Epithelial cell of proximal tubule (primary cell): ENCODE data around the gene PTPRN2. TPM values are rescaled to one million over a fixed set of nuclear protein-coding genes. Genes with fewer than 3 reads are reported as not detected.

Experiments
- DNase-seq: peaks from one replicate; pipeline ENCODE4 v3.0.0-alpha.2; 2011; ENCODE audit warnings: low read depth
- H3K4me3 ChIP-seq: 2 replicates; pipeline ENCODE4 v1.5.1; 2011; ENCODE audit warnings: low read depth, mild to moderate bottlenecking, low read length
- total RNA-seq: library from RNA; depleted of rRNA; stranded (reverse); fragments of >200 nt; gene quantifications from 2 replicates; pipeline ENCODE4 v1.2.3, GENCODE V29; 2015
- TF ChIP-seq, protein P1 (sequence below): conservative IDR thresholded peaks from 2 replicates; pipeline ENCODE4 v1.5.1; 2012; ENCODE audit warnings: low read depth, mild to moderate bottlenecking, low read length

Gene PTPRN2
- total RNA-seq, 1 donor from 2014 or later: 2.8 TPM

DNA sequence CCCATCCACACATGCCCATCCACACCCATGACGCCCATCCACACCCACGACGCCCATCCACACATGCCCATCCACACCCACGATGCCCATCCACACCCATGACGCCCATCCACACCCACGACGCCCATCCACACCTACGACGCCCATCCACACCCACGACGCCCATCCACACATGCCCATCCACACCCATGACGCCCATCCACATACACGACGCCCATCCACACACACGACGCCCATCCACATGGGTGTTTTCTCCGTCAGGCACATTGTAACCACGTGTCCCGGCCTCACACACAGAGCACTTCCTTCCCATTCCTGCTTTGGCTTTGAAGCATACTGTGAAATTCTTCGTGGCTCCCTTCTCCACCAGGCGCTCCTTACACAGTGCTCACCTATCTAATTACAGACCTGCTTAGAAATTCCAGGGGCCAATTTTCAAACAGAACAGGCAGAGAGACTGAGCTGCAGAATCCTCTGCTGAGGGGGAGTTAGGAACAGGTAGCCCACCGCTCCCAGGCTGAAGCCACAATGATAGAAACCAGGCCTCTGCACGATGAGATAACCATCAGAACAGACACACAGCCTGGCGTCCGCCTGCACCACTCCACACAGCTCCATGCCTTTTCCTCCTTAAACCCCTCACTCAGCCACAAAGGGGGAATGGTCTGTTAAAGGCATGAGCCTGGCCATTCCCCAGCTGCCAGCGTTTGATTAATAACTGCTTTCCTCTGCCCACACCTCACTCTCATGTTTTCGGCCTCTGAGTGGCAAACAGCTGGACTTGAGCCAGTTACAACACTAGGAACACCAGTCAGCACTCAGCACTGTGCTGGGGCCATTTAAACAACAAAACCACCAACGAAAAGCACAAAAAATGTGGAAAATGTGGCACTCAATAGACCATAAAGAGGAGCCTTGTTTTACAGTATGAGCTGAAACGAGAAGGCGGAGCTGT lies 501.6 kb downstream of the PTPRN2 start:
- TF ChIP-seq, protein P1, sequence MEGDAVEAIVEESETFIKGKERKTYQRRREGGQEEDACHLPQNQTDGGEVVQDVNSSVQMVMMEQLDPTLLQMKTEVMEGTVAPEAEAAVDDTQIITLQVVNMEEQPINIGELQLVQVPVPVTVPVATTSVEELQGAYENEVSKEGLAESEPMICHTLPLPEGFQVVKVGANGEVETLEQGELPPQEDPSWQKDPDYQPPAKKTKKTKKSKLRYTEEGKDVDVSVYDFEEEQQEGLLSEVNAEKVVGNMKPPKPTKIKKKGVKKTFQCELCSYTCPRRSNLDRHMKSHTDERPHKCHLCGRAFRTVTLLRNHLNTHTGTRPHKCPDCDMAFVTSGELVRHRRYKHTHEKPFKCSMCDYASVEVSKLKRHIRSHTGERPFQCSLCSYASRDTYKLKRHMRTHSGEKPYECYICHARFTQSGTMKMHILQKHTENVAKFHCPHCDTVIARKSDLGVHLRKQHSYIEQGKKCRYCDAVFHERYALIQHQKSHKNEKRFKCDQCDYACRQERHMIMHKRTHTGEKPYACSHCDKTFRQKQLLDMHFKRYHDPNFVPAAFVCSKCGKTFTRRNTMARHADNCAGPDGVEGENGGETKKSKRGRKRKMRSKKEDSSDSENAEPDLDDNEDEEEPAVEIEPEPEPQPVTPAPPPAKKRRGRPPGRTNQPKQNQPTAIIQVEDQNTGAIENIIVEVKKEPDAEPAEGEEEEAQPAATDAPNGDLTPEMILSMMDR: no peak
- no peak for DNase-seq
- no peak overlapping the region for H3K4me3 ChIP-seq

DNA sequence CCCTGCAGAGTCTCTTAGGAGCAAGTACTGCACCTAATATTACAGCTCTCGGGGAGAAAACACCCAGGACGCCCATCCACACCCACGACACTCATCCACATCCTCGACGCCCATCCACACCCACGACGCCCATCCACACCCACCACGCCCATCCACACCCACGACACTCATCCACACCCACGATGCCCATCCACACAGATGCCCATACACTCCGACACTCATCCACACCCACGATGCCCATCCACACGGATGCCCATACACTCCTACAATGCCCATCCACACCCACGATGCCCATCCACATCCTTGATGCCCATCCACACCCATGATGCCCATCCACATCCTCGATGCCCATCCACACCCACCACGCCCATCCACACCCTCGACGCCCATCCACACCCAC lies 503.1 kb downstream of the PTPRN2 start:
- DNase-seq: no peak
- H3K4me3 ChIP-seq: no peak overlapping the region
- TF ChIP-seq, protein P1: no peak

DNA sequence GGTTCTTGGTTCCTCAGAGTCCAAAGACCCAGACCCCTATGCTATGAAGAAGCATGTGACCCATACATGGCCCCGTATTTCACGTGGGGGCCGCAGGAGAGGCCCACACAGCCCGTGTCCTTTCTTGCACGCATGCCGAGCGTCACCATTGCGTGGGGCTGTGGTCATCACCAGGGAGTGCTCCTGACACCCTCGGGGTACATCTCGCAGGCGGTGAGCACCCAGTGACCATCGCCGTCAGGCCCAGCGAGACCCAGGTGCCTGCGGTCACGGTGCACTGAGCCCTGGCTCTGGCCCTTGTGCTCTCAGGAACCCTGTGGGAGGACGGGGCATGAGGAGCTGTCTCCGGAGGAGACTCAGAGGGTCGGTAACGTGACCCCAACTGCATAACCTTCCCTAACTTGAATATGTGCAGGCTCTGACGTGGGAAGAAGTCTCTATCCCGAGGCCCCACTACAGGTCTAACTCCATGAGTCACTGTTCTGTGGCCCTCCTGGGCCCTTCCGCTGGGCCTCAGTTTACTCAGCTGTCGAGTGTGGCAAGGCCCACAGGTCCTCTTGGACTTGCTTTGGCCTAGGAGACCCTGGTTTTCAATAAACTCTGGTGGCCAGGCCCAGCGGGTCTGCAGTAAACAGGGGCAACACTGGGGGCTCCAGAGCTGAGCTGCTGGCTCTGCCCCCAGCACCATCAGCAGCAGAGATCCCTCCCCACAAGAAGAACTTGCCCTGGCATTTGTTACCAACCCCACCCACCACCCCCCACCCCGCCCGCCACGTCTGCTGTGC lies 503.9 kb downstream of the PTPRN2 start:
- no peak overlapping the region for H3K4me3 ChIP-seq
- TF ChIP-seq, protein P1: no peak
- no peak for DNase-seq

DNA sequence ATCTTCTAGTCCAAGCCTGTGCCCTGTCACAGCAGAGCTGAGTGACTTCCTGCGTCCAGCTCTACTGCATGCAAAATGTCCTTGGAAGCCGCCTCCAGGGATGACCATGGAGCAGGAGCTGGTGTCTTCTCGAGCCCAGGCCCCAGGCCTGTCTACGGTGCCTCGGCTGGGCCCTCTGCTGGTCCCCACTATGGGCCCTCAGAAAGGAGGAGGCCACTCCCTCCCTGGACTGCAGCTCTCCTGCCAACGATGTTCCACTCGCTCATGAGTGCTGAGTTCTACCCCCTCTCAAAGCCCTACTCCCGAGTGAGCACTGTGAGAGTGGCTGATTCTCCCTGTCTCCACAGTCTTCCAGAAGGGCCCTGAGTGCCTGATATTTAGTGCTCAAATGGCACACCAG lies 504.9 kb downstream of the PTPRN2 start:
- no peak overlapping the region for H3K4me3 ChIP-seq
- DNase-seq: no peak
- TF ChIP-seq, protein P1: no peak

DNA sequence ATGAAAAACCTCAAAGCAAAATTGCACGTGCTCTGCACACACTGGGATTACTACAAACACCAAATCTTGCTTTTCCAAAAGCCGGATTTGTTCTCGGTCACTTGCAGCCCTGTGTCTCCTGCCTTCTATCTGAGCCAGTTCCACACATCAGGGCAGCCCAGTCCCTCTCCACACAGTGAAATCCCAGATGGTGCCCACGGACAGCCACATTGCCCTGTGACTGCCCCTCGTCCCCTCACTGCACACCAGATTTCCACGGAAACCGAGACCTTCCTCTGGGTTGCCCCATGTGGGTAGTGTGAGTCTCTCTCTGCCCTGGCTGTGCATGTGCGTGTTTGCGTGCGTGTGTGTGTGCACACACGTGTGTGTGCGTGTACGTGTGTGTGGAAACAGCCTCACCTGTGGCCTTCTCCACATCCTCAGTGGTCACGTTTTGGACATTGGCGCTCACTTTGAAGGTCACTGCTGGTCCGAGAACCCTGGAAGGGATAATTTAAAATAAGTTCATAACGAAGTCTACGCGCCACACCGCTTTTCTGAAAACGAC lies 506.7 kb downstream of the PTPRN2 start:
- TF ChIP-seq, protein P1: no peak
- DNase-seq: no peak

DNA sequence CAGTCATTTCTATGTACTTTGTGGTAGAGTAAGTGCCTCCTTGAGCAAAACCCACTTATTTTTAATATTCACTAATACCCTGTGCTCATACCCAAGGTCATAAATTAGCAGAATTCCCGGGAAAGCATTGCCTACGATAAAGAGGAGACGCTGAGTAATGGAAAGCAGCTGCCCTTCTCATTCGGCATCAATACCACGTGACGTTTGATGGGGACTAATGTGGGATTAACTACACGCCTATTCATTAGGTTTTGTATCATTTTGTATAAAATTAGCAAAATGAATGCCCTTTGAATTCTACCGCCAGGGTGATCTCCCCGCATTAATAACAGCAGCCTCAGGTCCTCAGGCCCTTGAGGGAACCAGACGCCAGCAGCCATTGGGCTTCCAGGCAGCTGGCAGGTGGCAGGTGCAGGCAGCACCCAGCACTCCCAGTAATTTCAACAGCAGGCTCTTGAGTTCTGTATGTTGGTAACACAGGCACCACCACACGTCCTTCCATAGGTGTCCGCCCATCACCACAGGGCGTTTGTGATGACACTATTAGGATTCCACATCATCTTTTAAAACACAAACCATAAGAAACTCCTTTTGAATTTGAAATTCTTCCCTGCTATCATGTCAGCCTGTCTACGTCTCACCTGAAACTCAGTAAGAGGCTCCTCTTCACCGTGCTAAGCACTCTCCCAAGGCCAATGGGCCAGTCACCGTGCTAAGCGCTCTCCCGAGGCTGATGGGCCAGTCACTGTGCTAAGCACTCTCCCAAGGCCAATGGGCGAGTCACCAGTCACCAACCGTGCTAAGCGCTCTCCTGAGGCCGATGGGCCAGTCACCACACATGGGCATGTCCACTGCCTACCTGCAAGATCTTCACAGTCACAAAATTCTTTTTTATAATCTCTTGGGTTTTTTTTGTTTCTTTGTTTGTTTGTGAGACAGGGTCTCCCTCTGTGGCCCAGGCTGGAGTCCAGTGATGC lies 509.4 kb downstream of the PTPRN2 start:
- DNase-seq: no peak
- no peak overlapping the region for H3K4me3 ChIP-seq
- TF ChIP-seq, protein P1: no peak

More for the DNA sequence above, 506.7 kb downstream of the PTPRN2 start:
- no peak overlapping the region for H3K4me3 ChIP-seq
